Smooth muscle cell of the umbilical artery (primary cell): ENCODE measurements around the gene CEACAM18. TPM values are rescaled to one million over a fixed set of nuclear protein-coding genes. Genes with fewer than 3 reads are reported as not detected.

Experiments used
- total RNA-seq: library from RNA; depleted of rRNA; stranded (reverse); fragments of >200 nt; gene quantifications from 2 replicates; pipeline ENCODE4 v1.2.3, GENCODE V29; 2014

CEACAM18 gene
- not detected in 2 replicates for total RNA-seq

GRCh38 chr19:51478381-51479234 is at the start of gene CEACAM18:
Gene CEACAM18 (plus strand): TSS chr19:51478539.

GRCh38 chr19:51458051-51458645 is 20.2 kb upstream of the CEACAM18 start, which contains the start of gene SIGLEC8:
Gene SIGLEC8 (minus strand): TSS chr19:51458454. CDS start chr19:51458387, 67 bp downstream.

GRCh38 chr19:51501594-51502263 is 23.4 kb downstream of the CEACAM18 start, which contains the start of gene SIGLEC12:
Gene SIGLEC12 (minus strand): TSS chr19:51501800. CDS start chr19:51501733, 67 bp downstream.

GRCh38 chr19:51531349-51532315 is 53.3 kb downstream of the CEACAM18 start, which contains the start of gene SIGLEC6:
Gene SIGLEC6 (minus strand): TSS chr19:51531670. CDS start chr19:51531648, 22 bp downstream.

Other genes starting within 250 kb of the CEACAM18 start
- not detected in 2 replicates for gene SIGLECL1, start 227.5 kb upstream of the CEACAM18 start, total RNA-seq
- 0.05 TPM in 1 of 2 replicates, not detected in the other for gene IGLON5, start 166.9 kb upstream of the CEACAM18 start, total RNA-seq
- 0.89 and 1.4 TPM in 2 replicates for gene VSIG10L, start 136.4 kb upstream of the CEACAM18 start, total RNA-seq
- gene ETFB, start 112.2 kb upstream of the CEACAM18 start, total RNA-seq: 58.8 and 149 TPM in 2 replicates
- not detected in 2 replicates for gene CLDND2, start 109.5 kb upstream of the CEACAM18 start, total RNA-seq
- not detected in 2 replicates for gene NKG7, start 105.9 kb upstream of the CEACAM18 start, total RNA-seq
- not detected in 2 replicates for gene LIM2, start 90.6 kb upstream of the CEACAM18 start, total RNA-seq
- not detected in 2 replicates for gene C19orf84, start 87.9 kb upstream of the CEACAM18 start, total RNA-seq
- gene SIGLEC10, start 60.9 kb upstream of the CEACAM18 start, total RNA-seq: not detected in 2 replicates
- not detected in 2 replicates for gene SIGLEC8, start 20.1 kb upstream of the CEACAM18 start, total RNA-seq
- gene SIGLEC12, start 23.3 kb downstream of the CEACAM18 start, total RNA-seq: not detected in 2 replicates
- not detected in 2 replicates for gene SIGLEC6, start 53.1 kb downstream of the CEACAM18 start, total RNA-seq
- 7.7 and 29.9 TPM in 2 replicates for gene ZNF175, start 92.7 kb downstream of the CEACAM18 start, total RNA-seq
- gene SIGLEC5, start 151.9 kb downstream of the CEACAM18 start, total RNA-seq: not detected in 2 replicates
- not detected in 2 replicates for gene SIGLEC14, start 168.3 kb downstream of the CEACAM18 start, total RNA-seq
- 5.2 and 11.0 TPM in 2 replicates for gene SPACA6, start 214.8 kb downstream of the CEACAM18 start, total RNA-seq
- gene HAS1, start 245.5 kb downstream of the CEACAM18 start, total RNA-seq: 10.4 and 33.9 TPM in 2 replicates